ENCODE measurements around the gene DDIT3. TPM values are rescaled to one million over a fixed set of nuclear protein-coding genes. Genes with fewer than 3 reads are reported as not detected.
"Not testable (repeated sequence)": the region's sequence is repeated elsewhere in the genome, so short reads cannot be mapped to it uniquely, and the experiment has no call there.

Gene DDIT3
- polyA plus RNA-seq, 3 donors = 9.3 to 163 (median 9.4) TPM

DNA sequence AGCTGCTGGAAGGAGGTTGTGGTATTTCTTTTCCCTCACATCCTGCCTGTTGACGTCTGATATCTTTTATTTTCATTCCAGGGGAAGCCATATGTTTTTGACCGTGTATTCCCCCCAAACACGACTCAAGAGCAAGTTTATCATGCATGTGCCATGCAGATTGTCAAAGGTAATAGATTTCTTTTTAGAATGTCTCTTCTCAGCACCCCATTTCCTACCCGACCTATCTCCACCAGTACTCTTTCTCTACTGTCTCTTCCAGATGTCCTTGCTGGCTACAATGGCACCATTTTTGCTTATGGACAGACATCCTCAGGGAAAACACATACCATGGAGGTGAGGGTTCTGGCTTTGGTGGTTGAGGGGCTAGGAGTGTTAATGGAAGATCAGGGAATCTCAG, 43.0 kb upstream of the DDIT3 start:
- no peak overlapping the region for H3K4me3 Mint-ChIP-seq
- no peaks in the 10 kb centered on the region for H3K36me3 Mint-ChIP-seq
- no peak overlapping the region for H3K27ac Mint-ChIP-seq
- Histone ChIP-seq H3K79me2 (ENCODE audit: insufficient read depth, low read length) (no peaks in the 10 kb centered on the region), H2AFZ (ENCODE audit: insufficient read depth, low read depth, low read length, poor library complexity, severe bottlenecking) (no peak overlapping the region), H3K27me3 (ENCODE audit: control insufficient read depth in 2 of 2, insufficient read depth in 2 of 2, low read length in 2 of 2) (peaks cover 0 to 10% of the 10 kb centered on the region in 2 donors), H3K27ac (ENCODE audit: low read depth in 1 of 2, low read length in 2 of 2) (no peak overlapping the region), H3K4me3 (replicated peaks in 1 of 3; ENCODE audit: low read depth in 2 of 3, low read length in 3 of 3) (no peak overlapping the region), H3K9ac (ENCODE audit: insufficient read depth, low read length, poor library complexity, severe bottlenecking) (no peak overlapping the region), H3K36me3 (replicated peaks in 1 of 2; ENCODE audit: control insufficient read depth in 1 of 2, insufficient read depth in 2 of 2, low read length in 2 of 2) (no peaks in the 10 kb centered on the region), H4K20me1 (ENCODE audit: insufficient read depth, low read length) (no peaks in the 10 kb centered on the region), H3K4me2 (replicated peaks; ENCODE audit: extremely low read depth, low read length, poor library complexity, severe bottlenecking) (no peak overlapping the region), H3K4me1 (ENCODE audit: control insufficient read depth in 1 of 2, insufficient read depth in 2 of 2, low read length in 2 of 2) (no peaks in the 10 kb centered on the region), H3K9me3 (replicated peaks in 1 of 2; ENCODE audit: control insufficient read depth in 1 of 2, insufficient read depth in 1 of 2, low read length in 2 of 2) (no peaks in the 10 kb centered on the region)
- TF ChIP-seq, protein P1, sequence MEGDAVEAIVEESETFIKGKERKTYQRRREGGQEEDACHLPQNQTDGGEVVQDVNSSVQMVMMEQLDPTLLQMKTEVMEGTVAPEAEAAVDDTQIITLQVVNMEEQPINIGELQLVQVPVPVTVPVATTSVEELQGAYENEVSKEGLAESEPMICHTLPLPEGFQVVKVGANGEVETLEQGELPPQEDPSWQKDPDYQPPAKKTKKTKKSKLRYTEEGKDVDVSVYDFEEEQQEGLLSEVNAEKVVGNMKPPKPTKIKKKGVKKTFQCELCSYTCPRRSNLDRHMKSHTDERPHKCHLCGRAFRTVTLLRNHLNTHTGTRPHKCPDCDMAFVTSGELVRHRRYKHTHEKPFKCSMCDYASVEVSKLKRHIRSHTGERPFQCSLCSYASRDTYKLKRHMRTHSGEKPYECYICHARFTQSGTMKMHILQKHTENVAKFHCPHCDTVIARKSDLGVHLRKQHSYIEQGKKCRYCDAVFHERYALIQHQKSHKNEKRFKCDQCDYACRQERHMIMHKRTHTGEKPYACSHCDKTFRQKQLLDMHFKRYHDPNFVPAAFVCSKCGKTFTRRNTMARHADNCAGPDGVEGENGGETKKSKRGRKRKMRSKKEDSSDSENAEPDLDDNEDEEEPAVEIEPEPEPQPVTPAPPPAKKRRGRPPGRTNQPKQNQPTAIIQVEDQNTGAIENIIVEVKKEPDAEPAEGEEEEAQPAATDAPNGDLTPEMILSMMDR (IDR thresholded peaks at IDR 0.05) = no peak
- peaks cover 16 to 27% (median 27%) of the 10 kb centered on the region in 3 donors for H3K27me3 Mint-ChIP-seq (ENCODE audit: low read depth in 3 of 3)
- whole genome bisulfite sequencing (ENCODE audit: insufficient coverage) = no CpG with 5 or more reads among the region's 4 CpGs
- no peak for DNase-seq
- H3K9me3 Mint-ChIP-seq = peaks cover 0 to 2% (median 0%) of the 10 kb centered on the region in 7 donors
- no peaks in the 10 kb centered on the region for H3K4me1 Mint-ChIP-seq
- intact Hi-C loops (cut with micrococcal nuclease) = no loop called here

DNA sequence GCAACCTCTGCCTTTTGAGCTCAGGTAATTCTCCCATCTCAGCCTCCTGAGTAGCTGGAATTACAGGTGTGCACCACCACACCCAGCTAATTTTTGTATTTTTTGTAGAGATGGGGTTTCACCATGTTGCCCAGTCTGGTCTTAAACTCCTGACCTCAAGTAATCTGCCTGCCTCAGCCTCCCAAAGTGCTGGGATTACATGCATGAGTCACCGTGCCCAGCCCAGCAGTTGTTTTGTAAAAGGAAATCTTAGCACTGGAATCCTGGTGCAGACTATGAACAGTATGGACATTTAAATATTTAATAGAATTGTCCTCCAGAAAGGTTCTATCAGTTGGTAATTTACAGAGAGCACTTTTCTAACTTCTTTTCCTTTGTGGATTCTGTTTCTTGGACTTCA, 40.8 kb upstream of the DDIT3 start:
- H3K79me2 ChIP-seq (ENCODE audit: insufficient read depth, low read length); H3K36me3 Mint-ChIP-seq; intact Hi-C loops (cut with micrococcal nuclease); H3K4me3 Mint-ChIP-seq; H3K27ac ChIP-seq (ENCODE audit: low read depth in 1 of 2, low read length in 2 of 2); H2AFZ ChIP-seq (ENCODE audit: insufficient read depth, low read depth, low read length, poor library complexity, severe bottlenecking); H3K9me3 Mint-ChIP-seq; H4K20me1 ChIP-seq (ENCODE audit: insufficient read depth, low read length); H3K36me3 ChIP-seq (replicated peaks in 1 of 2; ENCODE audit: control insufficient read depth in 1 of 2, insufficient read depth in 2 of 2, low read length in 2 of 2); H3K4me1 Mint-ChIP-seq; H3K9ac ChIP-seq (ENCODE audit: insufficient read depth, low read length, poor library complexity, severe bottlenecking); H3K4me3 ChIP-seq (replicated peaks in 1 of 3; ENCODE audit: low read depth in 2 of 3, low read length in 3 of 3); H3K27me3 ChIP-seq (ENCODE audit: control insufficient read depth in 2 of 2, insufficient read depth in 2 of 2, low read length in 2 of 2); DNase-seq; H3K4me1 ChIP-seq (ENCODE audit: control insufficient read depth in 1 of 2, insufficient read depth in 2 of 2, low read length in 2 of 2); H3K4me2 ChIP-seq (replicated peaks; ENCODE audit: extremely low read depth, low read length, poor library complexity, severe bottlenecking); H3K9me3 ChIP-seq (replicated peaks in 1 of 2; ENCODE audit: control insufficient read depth in 1 of 2, insufficient read depth in 1 of 2, low read length in 2 of 2); H3K27ac Mint-ChIP-seq: not testable (repeated sequence)
- WGBS (ENCODE audit: insufficient coverage) = no CpG with 5 or more reads among the region's 1 CpG
- peaks cover 16 to 28% (median 24%) of the 10 kb centered on the region in 3 donors for H3K27me3 Mint-ChIP-seq (ENCODE audit: low read depth in 3 of 3)
